Measurements from ENCODE around the gene DDN.

DDN gene

GRCh38 chr12:49033611-49034285 is 34.6 kb upstream of the DDN start:
- H3K27me3 ChIP-seq (ENCODE audit: insufficient read depth, low read length, poor library complexity), result no peaks in the 10 kb centered on the region
- no peak overlapping the region for H2BK5ac ChIP-seq (ENCODE audit: low read length)
- no peak overlapping the region for H3K18ac ChIP-seq (ENCODE audit: low read length)
- no peak overlapping the region for H3K9ac ChIP-seq (ENCODE audit: low read length)
- H3K4me3 ChIP-seq (ENCODE audit: low read length), result no peak overlapping the region
- H2BK15ac ChIP-seq (replicated peaks; ENCODE audit: low read depth), result no peak overlapping the region
- H3K4me1 ChIP-seq (ENCODE audit: control insufficient read depth, low read depth, low read length), result no peaks in the 10 kb centered on the region
- no peak overlapping the region for H3K56ac ChIP-seq (ENCODE audit: low read length)
- H3K27ac ChIP-seq (ENCODE audit: low read depth, low read length), result no peak overlapping the region
- H3K79me1 ChIP-seq (ENCODE audit: low read length), result peaks cover 2% of the 10 kb centered on the region
- no peak overlapping the region for H4K5ac ChIP-seq (ENCODE audit: low read length)
- H3K4ac ChIP-seq (ENCODE audit: low read depth, low read length), result no peak overlapping the region
- no peak overlapping the region for H3K23ac ChIP-seq (ENCODE audit: low read length)
- H3K36me3 ChIP-seq (ENCODE audit: control insufficient read depth, insufficient read depth, low read length), result peaks cover 32% of the 10 kb centered on the region
- H2BK120ac ChIP-seq (ENCODE audit: low read depth, low read length), result no peak overlapping the region
- H3K4me2 ChIP-seq (ENCODE audit: low read length), result no peak overlapping the region
- no CpG with 5 or more reads among the region's 12 CpGs for WGBS (ENCODE audit: extremely low coverage, insufficient coverage, low lambda C conversion rate)
- no peaks in the 10 kb centered on the region for H3K79me2 ChIP-seq (ENCODE audit: control insufficient read depth, insufficient read depth, low read length)
- H4K8ac ChIP-seq (ENCODE audit: low read depth, low read length), result no peak overlapping the region
- DNase-seq, result no peak
- H2AK5ac ChIP-seq (ENCODE audit: low read length), result no peak overlapping the region

GRCh38 chr12:49032679-49033447 is 33.7 kb upstream of the DDN start:
- H2BK5ac ChIP-seq (ENCODE audit: low read length), result no peak overlapping the region
- no peak overlapping the region for H4K8ac ChIP-seq (ENCODE audit: low read depth, low read length)
- H4K5ac ChIP-seq (ENCODE audit: low read length), result no peak overlapping the region
- no peak overlapping the region for H3K4me3 ChIP-seq (ENCODE audit: low read length)
- no peaks in the 10 kb centered on the region for H3K79me2 ChIP-seq (ENCODE audit: control insufficient read depth, insufficient read depth, low read length)
- H3K9ac ChIP-seq (ENCODE audit: low read length), result no peak overlapping the region
- peaks cover 27% of the 10 kb centered on the region for H3K36me3 ChIP-seq (ENCODE audit: control insufficient read depth, insufficient read depth, low read length)
- no peak overlapping the region for H2BK120ac ChIP-seq (ENCODE audit: low read depth, low read length)
- DNase-seq, result no peak
- H3K4me2 ChIP-seq (ENCODE audit: low read length), result no peak overlapping the region
- no peak overlapping the region for H3K18ac ChIP-seq (ENCODE audit: low read length)
- no peak overlapping the region for H3K23ac ChIP-seq (ENCODE audit: low read length)
- H3K27ac ChIP-seq (ENCODE audit: low read depth, low read length), result no peak overlapping the region
- H2AK5ac ChIP-seq (ENCODE audit: low read length), result no peak overlapping the region
- H3K4me1 ChIP-seq (ENCODE audit: control insufficient read depth, low read depth, low read length), result no peaks in the 10 kb centered on the region
- H3K56ac ChIP-seq (ENCODE audit: low read length), result no peak overlapping the region
- H3K79me1 ChIP-seq (ENCODE audit: low read length), result peaks cover 2% of the 10 kb centered on the region
- no peak overlapping the region for H3K4ac ChIP-seq (ENCODE audit: low read depth, low read length)
- H3K27me3 ChIP-seq (ENCODE audit: insufficient read depth, low read length, poor library complexity), result no peaks in the 10 kb centered on the region
- no peak overlapping the region for H2BK15ac ChIP-seq (replicated peaks; ENCODE audit: low read depth)
- WGBS (ENCODE audit: extremely low coverage, insufficient coverage, low lambda C conversion rate), result no CpG with 5 or more reads among the region's 3 CpGs

GRCh38 chr12:49032276-49032675 is 33.1 kb upstream of the DDN start:
- Histone ChIP-seq H3K4me3 (ENCODE audit: low read length) (no peak overlapping the region), H3K23ac (ENCODE audit: low read length) (no peak overlapping the region), H2BK15ac (replicated peaks; ENCODE audit: low read depth) (no peak overlapping the region), H3K9ac (ENCODE audit: low read length) (no peak overlapping the region), H4K5ac (ENCODE audit: low read length) (no peak overlapping the region), H3K4me1 (ENCODE audit: control insufficient read depth, low read depth, low read length) (no peaks in the 10 kb centered on the region), H3K27me3 (ENCODE audit: insufficient read depth, low read length, poor library complexity) (no peaks in the 10 kb centered on the region), H3K18ac (ENCODE audit: low read length) (no peak overlapping the region), H4K8ac (ENCODE audit: low read depth, low read length) (no peak overlapping the region), H3K56ac (ENCODE audit: low read length) (no peak overlapping the region), H2BK120ac (ENCODE audit: low read depth, low read length) (no peak overlapping the region), H3K79me1 (ENCODE audit: low read length) (peaks cover 2% of the 10 kb centered on the region), H3K4me2 (ENCODE audit: low read length) (no peak overlapping the region), H2AK5ac (ENCODE audit: low read length) (no peak overlapping the region), H3K27ac (ENCODE audit: low read depth, low read length) (no peak overlapping the region), H3K79me2 (ENCODE audit: control insufficient read depth, insufficient read depth, low read length) (no peaks in the 10 kb centered on the region), H3K36me3 (ENCODE audit: control insufficient read depth, insufficient read depth, low read length) (peaks cover 24% of the 10 kb centered on the region), H3K4ac (ENCODE audit: low read depth, low read length) (no peak overlapping the region), H2BK5ac (ENCODE audit: low read length) (no peak overlapping the region)
- no CpG with 5 or more reads among the region's 4 CpGs for WGBS (ENCODE audit: extremely low coverage, insufficient coverage, low lambda C conversion rate)
- DNase-seq, result no peak

GRCh38 chr12:49031573-49032161 is 32.5 kb upstream of the DDN start:
- H3K4me2 ChIP-seq (ENCODE audit: low read length), result no peak overlapping the region
- no peak overlapping the region for H3K18ac ChIP-seq (ENCODE audit: low read length)
- H2AK5ac ChIP-seq (ENCODE audit: low read length), result no peak overlapping the region
- no peaks in the 10 kb centered on the region for H3K79me1 ChIP-seq (ENCODE audit: low read length)
- H3K36me3 ChIP-seq (ENCODE audit: control insufficient read depth, insufficient read depth, low read length), result peaks cover 21% of the 10 kb centered on the region
- H3K4ac ChIP-seq (ENCODE audit: low read depth, low read length), result no peak overlapping the region
- no peak overlapping the region for H4K5ac ChIP-seq (ENCODE audit: low read length)
- H2BK120ac ChIP-seq (ENCODE audit: low read depth, low read length), result no peak overlapping the region
- no CpG with 5 or more reads among the region's 8 CpGs for WGBS (ENCODE audit: extremely low coverage, insufficient coverage, low lambda C conversion rate)
- H2BK15ac ChIP-seq (replicated peaks; ENCODE audit: low read depth), result no peak overlapping the region
- no peak overlapping the region for H3K9ac ChIP-seq (ENCODE audit: low read length)
- H3K56ac ChIP-seq (ENCODE audit: low read length), result no peak overlapping the region
- no peak overlapping the region for H4K8ac ChIP-seq (ENCODE audit: low read depth, low read length)
- H3K23ac ChIP-seq (ENCODE audit: low read length), result no peak overlapping the region
- H3K27ac ChIP-seq (ENCODE audit: low read depth, low read length), result no peak overlapping the region
- H3K79me2 ChIP-seq (ENCODE audit: control insufficient read depth, insufficient read depth, low read length), result no peaks in the 10 kb centered on the region
- no peak for DNase-seq
- H2BK5ac ChIP-seq (ENCODE audit: low read length), result no peak overlapping the region
- H3K4me1 ChIP-seq (ENCODE audit: control insufficient read depth, low read depth, low read length), result no peaks in the 10 kb centered on the region
- H3K27me3 ChIP-seq (ENCODE audit: insufficient read depth, low read length, poor library complexity), result no peaks in the 10 kb centered on the region
- H3K4me3 ChIP-seq (ENCODE audit: low read length), result no peak overlapping the region

GRCh38 chr12:49030714-49031572 is 31.8 kb upstream of the DDN start:
- H3K4ac ChIP-seq (ENCODE audit: low read depth, low read length), result no peak overlapping the region
- H3K36me3 ChIP-seq (ENCODE audit: control insufficient read depth, insufficient read depth, low read length), result peaks cover 26% of the 10 kb centered on the region
- no peaks in the 10 kb centered on the region for H3K79me1 ChIP-seq (ENCODE audit: low read length)
- no peak overlapping the region for H4K5ac ChIP-seq (ENCODE audit: low read length)
- no peak overlapping the region for H3K27ac ChIP-seq (ENCODE audit: low read depth, low read length)
- H3K9ac ChIP-seq (ENCODE audit: low read length), result no peak overlapping the region
- DNase-seq, result no peak
- no peak overlapping the region for H3K23ac ChIP-seq (ENCODE audit: low read length)
- no peak overlapping the region for H4K8ac ChIP-seq (ENCODE audit: low read depth, low read length)
- no CpG with 5 or more reads among the region's 19 CpGs for WGBS (ENCODE audit: extremely low coverage, insufficient coverage, low lambda C conversion rate)
- no peaks in the 10 kb centered on the region for H3K79me2 ChIP-seq (ENCODE audit: control insufficient read depth, insufficient read depth, low read length)
- no peak overlapping the region for H3K4me3 ChIP-seq (ENCODE audit: low read length)
- H2BK5ac ChIP-seq (ENCODE audit: low read length), result no peak overlapping the region
- no peak overlapping the region for H3K4me2 ChIP-seq (ENCODE audit: low read length)
- H2AK5ac ChIP-seq (ENCODE audit: low read length), result no peak overlapping the region
- H3K27me3 ChIP-seq (ENCODE audit: insufficient read depth, low read length, poor library complexity), result no peaks in the 10 kb centered on the region
- H2BK15ac ChIP-seq (replicated peaks; ENCODE audit: low read depth), result no peak overlapping the region
- no peak overlapping the region for H3K56ac ChIP-seq (ENCODE audit: low read length)
- H2BK120ac ChIP-seq (ENCODE audit: low read depth, low read length), result no peak overlapping the region
- H3K18ac ChIP-seq (ENCODE audit: low read length), result no peak overlapping the region
- H3K4me1 ChIP-seq (ENCODE audit: control insufficient read depth, low read depth, low read length), result no peaks in the 10 kb centered on the region
